AG09319 (cell line): ENCODE data around the gene NLRC3.

Experiments
- DNase-seq: peaks from one replicate; pipeline ENCODE4 v3.0.0-alpha.2; 2010; ENCODE audit warnings: low read depth; ENCODE audit errors: extremely low read depth
- TF ChIP-seq, protein P1 (sequence below): IDR thresholded peaks from 2 replicates; pipeline ENCODE4 v1.5.1; 2011; ENCODE audit warnings: low read depth, mild to moderate bottlenecking, inconsistent platforms, low read length, moderate library complexity

NLRC3 gene

DNA sequence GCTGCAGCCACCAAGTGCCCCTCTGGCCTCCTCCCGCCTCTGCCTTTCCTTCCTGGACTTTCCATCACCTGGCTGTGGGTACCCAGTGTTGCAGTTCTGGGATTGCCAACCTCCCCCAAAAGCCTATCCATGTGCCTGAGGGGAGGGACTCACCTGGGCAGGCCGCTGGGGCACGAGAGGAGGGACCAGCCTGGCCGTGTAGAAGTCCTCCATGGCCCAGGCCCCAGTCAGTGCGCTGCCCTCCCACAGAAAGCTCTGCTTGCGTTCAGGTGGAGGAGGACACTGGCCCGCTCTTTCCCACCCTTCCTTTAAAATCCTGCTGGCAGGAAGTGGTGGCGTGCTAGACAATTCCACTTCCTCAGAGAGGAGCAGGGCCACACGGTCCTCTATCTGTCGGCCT, 20.0 kb upstream of the NLRC3 start:
- DNase-seq, result no peak

DNA sequence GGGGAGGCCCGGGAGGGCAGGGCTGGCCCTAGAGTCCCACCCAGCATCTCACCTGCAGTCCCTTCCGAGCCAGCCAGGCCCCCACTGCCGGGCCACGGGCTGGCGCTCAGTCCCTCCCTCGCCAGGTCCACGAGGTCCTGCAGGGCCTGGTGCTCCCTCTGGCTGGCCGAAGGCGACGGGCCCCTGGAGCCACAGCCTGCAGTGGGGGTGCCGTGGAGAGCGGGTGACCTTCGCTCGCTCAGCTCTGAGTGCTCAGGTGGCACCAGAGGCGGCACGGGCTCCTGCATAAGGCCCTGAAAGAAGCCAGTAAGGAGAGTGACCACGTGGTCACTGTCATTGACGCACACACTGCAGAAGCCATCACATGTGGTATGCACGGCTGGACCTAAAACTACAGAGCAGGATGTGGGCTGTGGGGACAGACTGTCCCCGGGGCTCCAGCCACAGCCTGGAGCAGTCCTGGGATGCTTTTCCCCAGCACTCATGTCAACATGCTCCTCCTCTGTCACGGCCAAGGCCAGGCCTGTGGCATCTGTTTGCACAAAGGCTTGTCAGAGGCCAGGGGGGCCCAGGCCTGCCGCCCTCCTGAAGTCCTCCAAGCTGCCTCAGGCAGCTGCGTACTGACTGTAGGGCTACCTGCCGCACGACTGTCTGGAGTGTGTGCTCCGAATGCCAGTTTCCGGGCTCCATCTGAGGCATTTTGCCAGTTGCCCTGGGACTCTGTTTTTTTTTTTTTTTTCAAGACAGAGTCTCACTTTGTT, 19.1 kb upstream of the NLRC3 start:
- DNase-seq, result no peak
- TF ChIP-seq, protein P1, sequence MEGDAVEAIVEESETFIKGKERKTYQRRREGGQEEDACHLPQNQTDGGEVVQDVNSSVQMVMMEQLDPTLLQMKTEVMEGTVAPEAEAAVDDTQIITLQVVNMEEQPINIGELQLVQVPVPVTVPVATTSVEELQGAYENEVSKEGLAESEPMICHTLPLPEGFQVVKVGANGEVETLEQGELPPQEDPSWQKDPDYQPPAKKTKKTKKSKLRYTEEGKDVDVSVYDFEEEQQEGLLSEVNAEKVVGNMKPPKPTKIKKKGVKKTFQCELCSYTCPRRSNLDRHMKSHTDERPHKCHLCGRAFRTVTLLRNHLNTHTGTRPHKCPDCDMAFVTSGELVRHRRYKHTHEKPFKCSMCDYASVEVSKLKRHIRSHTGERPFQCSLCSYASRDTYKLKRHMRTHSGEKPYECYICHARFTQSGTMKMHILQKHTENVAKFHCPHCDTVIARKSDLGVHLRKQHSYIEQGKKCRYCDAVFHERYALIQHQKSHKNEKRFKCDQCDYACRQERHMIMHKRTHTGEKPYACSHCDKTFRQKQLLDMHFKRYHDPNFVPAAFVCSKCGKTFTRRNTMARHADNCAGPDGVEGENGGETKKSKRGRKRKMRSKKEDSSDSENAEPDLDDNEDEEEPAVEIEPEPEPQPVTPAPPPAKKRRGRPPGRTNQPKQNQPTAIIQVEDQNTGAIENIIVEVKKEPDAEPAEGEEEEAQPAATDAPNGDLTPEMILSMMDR, result no peak

More for the DNA sequence above, 20.0 kb upstream of the NLRC3 start:
- TF ChIP-seq, protein P1, result no peak

DNA sequence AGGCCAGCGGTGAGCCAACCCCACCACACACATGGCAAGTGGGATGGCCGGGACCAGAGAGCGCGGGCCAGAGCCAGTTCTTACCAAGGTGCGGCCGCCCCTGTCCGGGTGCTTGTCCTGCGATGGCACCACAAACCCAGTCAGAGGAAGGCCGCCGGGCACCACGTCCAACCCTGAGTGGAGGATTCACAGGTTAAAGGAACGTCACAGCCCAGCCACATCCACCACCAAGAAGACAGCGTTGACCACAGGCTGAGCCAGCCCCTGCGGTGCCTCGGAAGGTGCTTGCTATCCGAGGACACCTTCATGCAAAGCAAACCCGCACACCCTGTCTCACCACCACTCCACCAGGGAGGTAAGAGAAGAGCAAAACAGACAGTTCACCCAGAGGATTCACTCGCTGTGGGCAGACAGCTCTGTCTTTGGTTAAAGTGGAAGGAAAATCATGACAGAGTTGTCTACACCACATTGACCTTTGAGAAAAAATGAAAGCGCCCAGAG, 18.4 kb upstream of the NLRC3 start:
- DNase-seq, result no peak
- TF ChIP-seq, protein P1, result no peak

DNA sequence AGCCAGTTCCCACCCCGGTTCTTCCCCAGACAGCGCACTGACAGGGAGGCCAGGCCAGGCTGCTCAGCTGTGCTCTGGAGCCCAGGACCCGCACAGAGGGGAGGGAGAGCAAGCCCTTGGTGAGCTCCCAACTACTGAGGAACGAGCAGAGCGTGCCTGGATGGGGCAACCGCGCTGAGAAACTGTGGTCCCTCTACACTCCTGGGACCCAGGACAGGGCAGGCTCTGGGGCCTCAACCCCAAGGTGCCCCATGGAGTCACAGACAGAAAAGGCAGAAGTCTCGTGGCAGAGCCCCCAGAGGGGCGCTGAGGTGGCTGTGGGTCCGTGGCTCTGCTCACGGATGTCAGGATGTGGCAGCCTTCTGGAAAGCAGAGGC, 17.9 kb upstream of the NLRC3 start:
- no peak for DNase-seq

DNA sequence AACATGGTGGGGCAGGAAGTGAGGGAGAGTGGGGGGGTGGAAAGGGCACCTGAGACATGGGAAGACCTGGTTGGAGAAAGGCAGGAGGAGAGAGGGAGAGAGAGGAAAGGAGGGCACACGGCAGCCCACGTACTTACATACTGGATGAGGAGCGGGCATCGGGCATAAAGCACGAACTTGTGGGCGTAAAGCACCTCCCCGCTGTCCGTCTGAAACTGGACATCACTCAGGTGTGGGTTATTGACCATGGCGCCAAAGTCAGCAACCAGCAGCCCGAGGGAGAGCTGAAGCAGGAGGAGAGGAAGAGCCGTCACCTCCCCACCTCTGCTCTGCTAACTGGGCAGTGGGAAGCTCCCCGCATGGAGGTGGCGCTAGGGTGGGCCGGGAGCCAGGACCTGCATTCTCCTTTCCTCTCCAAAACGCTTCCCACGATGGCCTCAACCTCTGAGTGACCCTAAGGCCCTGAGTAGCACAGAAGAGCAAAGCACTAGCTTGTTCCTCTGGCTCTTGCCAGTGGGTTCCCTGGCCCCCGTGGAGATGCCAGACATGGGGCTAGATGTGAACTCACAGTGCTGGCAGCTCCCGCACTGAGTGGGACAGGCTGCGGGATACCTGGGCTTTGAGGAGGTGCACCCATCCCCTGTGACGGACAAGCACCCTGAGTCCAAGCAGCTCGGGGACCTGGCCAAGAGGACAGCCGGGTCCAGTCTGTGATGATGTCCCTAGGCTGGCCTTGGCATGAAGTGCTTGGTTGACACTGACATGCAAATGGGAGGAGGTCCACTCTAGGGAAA, 17.3 kb upstream of the NLRC3 start:
- TF ChIP-seq, protein P1, result no peak
- no peak for DNase-seq

More for the DNA sequence above, 17.9 kb upstream of the NLRC3 start:
- TF ChIP-seq, protein P1, result no peak

DNA sequence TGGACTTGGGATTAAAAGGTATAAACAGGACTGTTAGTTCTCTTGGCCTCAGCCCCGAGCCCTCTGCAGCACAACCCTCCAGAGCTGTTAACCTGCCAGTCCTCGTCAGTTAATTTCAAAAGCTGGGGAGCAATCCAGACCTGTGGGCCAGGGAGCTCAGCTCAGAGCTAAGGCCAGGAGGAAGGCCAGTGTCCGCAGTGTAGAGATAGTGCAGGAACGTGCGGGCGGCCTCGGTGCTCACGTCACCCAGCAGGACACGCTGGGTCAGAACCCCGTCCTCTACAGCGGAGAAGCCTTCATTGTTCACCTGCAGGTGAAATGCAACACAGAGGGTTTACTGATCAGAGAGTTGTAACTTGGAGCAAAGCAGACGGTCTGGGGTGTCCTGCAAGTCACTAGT, 15.4 kb upstream of the NLRC3 start:
- TF ChIP-seq, protein P1, result no peak

DNA sequence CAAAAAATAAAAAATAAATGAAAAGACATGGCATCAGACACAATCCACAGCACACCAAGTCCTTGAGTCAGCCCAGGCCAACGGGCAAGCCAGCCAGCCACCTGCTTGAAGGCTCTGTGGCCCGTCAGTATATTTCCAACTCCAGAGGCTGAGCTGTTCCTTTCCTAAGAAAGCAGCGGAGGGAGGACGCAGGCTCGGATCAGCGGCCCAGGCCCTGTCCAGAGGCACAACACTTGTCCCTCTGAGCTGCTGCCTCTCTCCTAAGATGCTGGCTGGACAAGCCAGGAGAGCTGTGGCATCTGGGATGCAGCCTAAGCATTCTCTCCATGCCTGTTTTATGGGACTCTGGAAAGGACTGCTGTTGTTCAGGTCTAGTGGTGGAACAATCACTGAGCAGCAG, 14.8 kb upstream of the NLRC3 start:
- TF ChIP-seq, protein P1, result no peak

More for the DNA sequence above, 15.4 kb upstream of the NLRC3 start:
- no peak for DNase-seq

More for the DNA sequence above, 14.8 kb upstream of the NLRC3 start:
- no peak for DNase-seq
